Medulla oblongata (tissue), 1 donor: ENCODE measurements around the gene SHISA2.

Experiments used
- DNase-seq: peaks from one replicate; pipeline ENCODE4 v3.0.0-alpha.2; 2015; ENCODE audit errors: extremely low spot score

Gene SHISA2

DNA sequence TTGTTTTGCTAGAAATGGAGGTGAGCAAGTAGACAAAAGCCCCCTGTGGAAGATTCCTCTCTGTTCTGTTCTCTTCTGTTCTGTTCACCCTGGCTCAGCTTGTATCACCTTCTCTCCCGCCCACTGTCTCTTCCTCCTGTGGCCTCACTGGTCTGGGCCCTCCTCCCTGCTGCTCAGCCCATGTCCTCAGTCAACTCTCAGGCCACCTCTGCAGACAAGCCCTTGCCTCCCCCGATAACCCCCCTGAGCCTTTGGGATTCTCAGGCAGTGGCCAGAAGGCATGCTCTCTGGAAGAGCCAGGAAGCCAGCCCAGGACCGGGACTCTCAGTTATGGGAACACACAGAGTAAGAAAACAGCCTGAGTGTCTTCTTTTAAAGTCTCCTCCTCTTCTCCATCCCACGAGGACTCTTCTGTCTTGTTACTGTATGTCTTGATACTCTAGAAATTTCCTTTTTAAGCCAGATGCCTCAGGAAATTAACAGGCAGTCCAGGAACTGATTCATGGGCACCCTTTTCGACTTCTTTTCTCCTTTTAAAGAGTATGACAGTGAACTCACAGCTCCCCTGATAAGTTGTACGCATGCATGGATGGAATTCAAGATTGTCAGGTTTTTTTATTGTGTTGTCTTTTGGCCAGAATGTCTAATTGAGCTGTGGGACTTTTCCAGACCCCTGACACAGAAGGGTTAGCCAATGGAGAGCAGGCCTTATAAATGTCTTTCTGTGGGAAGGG lies 33.7 kb downstream of the SHISA2 start:
- no peak for DNase-seq

- DNase-seq = peak; percentile 70
These were observed 34.5 kb downstream of the SHISA2 start for GRCh38 chr13:26017196-26017921.

GRCh38 chr13:26016189-26016588 lies 35.6 kb downstream of the SHISA2 start:
- no peak for DNase-seq

- no peak for DNase-seq
These were observed 36.3 kb downstream of the SHISA2 start for GRCh38 chr13:26015271-26016125.

DNA sequence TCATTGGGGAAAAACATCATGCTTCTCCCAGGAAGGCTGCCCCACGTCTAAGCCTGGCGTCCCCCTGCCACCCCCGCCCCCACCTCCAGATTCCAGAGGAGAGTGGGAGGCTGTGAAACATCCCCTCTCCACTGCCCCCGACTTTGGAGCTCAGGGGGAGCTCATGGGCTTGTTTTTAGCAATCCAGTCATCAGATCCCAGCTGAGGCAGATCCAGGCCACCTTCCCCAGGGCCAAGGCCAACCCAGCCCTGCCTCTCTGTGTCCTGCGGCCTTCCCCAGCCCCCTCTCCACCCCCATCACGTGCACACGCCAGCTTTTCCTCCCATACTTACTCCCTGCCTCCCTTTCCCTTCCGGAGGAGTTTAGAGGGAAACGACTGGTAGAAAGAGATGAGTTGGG lies 38.8 kb downstream of the SHISA2 start:
- DNase-seq = no peak

DNA sequence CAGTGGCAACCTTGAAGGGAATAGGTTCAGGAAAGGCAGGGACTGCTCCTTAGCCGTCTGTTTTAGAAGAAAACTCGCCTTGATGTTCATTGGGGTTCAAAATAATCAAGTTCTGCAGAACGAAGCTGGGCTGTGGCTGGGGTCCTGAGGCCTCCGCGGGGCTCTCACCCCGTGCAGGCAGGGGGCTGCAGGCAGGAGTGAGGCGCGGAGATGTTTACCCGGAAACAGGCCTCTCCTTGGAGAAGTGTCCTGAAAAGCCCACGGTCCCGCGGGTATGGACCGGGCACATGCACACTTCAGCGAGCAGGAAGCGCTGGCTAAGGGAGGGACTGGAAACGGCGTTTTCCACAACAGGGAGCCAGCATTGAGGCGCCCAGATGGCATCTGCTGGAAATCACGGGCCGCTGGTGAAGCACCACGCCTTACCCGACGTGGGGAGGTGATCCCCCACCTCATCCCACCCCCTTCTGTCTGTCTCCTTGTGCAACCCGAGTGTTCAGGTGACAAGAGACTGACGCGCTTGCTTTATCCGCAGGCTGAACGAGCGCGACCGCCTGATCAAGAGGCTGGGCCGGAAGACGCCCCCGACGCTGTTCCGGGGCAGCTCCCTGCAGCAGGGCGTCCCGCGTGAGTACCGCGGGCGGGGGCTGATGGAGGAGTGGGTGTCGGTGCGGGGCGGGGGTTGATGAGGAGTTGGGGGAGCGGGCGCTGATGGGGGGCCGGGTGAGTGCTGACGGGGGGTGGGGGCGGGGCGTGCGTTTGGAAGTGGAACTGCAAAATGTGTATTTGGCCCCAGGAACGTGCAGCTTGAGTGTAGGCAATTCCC lies 39.6 kb downstream of the SHISA2 start:
- DNase-seq = no peak

- no peak for DNase-seq
These were observed 40.6 kb downstream of the SHISA2 start for GRCh38 chr13:26011208-26011573.

DNA sequence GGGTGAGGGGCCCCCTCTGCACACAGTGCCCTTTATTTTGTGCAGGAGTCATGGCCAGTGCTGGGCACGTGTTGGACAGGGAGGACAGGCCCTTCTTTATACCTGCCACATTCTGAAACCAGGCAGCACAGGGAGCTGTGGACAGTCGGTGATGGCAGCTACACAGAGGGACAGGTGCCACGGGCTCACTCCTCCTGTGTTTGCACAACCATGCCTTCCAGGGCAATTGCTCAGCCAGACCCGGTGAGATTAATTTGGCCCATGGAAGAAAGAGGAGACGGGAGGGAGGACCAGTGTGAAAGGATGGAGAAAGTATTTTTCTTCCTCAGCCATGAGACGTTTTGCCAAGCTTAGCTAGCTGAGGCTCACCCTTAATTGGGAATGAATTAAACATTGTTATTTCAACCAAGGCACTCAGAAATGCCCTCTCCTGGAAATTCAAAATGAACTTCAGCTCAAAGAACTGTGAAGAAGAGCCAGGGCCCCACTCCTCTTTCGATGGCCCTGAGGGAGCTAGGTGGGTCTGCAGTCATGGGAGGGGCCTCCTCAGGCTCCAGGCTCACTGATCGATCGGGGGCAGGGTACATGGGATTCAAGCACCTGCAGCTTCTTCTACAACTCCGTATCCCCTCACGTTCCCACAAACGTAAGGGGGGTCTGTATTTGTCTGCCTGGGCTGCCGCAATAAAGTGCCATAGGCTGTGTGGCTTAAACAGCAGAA lies 41.2 kb downstream of the SHISA2 start:
- no peak for DNase-seq

DNA sequence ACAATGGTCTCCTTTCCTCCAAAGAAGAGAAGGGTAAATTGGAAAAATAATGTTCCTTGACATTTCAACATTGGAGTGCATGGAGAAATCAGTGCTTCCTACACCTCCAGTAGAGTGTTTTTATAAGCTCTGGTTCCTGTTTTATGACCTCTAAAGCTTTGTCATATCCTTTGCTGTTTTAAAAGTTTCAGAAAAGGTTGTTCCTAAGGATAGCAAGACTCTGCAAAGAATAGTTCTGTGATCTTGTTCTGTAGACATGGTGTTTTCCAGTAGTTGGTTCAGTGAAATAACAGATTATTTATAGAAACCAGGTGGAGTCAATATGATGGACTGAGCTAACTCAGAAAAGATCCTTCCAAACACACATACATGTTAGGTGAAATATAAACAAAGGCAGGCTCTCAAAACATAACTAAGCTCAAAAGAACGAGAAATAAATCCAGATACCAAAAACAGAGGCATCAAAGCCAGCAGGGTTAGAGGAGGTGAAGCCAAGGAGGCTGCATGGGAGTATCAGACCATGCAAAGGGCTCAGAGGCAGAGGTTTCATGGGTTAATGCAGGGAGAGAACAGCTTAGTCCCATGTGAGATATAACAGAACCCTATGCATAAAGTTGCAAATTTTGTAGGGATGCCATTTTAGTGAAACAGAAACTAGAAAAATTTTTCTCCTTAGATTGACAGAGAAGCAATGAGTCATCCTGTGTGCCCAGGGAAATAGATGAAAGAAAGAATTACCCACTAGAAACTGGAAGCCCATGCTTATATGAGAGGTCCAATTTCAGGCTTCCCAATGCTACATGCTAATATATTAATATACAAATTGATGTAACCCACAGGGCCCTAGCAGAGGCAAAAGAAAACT lies 44.3 kb downstream of the SHISA2 start:
- DNase-seq = no peak
